Left cardiac atrium (tissue), 4 donors: Measurements from ENCODE around the gene OR4D1. TPM values are rescaled to one million over a fixed set of nuclear protein-coding genes. Genes with fewer than 3 reads are reported as not detected.
"Not testable (repeated sequence)": the region's sequence is repeated elsewhere in the genome, so short reads cannot be mapped to it uniquely, and the experiment has no call there.

Experiments
- ATAC-seq, 2 donors: fragments of 200-7000 bp; cut with Tn5 transposase; one replicate each; pipeline ENCODE4 v1.9.1; 2020; ENCODE audit warnings: mild to moderate bottlenecking in 2 of 2, moderate library complexity in 2 of 2
- DNase-seq: peaks from one replicate; pipeline ENCODE4 v3.0.0-alpha.2; 2020
- intact Hi-C, 2 donors: fragments of 100-400 bp; cut with DNase I; formaldehyde crosslinking; loops; one replicate each; pipeline versions ENCODE4 v1.14.1 to v1.15.1; 2022 to 2023
- long read RNA-seq: library from polyadenylated mRNA; unstranded; transcript quantifications from one replicate; pipeline ENCODE4 v2.0.0, GENCODE V29; 2021
- total RNA-seq, 2 donors: library from RNA; stranded (reverse); fragmentation: NEBNext Ultra II Directional; extraction: Animal tissue kit (Norgen Biotek cat#: 25700); gene quantifications; one replicate each; pipeline ENCODE4 v1.2.1, GENCODE V29; 2021
- donor health status: DM: no; HTN: yes; CAD: no.
- donor health status: DM: no; HTN: yes; CAD: no; lungs with severe emphysema.
- donor health status: DM: yes; HTN: yes; CAD: no.
- donor health status: Dilated cardiomyopathy.

OR4D1 gene
- total RNA-seq: not detected
- long read RNA-seq: 0 reads

DNA sequence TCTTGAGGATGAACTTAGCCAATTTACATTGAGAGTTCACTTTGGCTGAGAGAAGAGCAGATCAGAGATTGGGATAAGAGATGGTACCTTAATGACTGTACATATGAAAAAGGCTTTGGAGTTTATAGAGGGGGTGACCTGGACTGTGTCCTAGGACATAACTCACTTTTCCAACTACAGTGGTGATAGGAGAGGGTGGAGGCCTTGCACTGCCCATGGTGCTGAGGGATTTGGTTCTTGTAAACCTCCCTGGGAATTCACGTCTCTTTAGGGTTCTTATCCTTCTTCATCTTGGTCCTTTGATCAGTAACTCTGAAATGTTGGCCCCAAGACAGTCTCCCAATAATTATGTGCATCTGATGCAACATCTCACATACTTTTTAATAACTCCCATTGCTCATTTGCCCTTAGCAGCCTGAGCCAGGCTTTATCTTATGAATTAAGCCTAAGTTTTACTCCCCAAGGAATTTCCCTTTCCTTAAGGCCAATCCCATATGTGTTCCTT, at the start of gene OR4D1:
Gene OR4D1 (plus strand): TSS at position 455 of the 505 bp plus-strand sequence. CDS start 6,770 bp downstream, outside the sequence.
- ATAC-seq (no peak), DNase-seq (no peak)
- intact Hi-C loops: no loop called here

DNA sequence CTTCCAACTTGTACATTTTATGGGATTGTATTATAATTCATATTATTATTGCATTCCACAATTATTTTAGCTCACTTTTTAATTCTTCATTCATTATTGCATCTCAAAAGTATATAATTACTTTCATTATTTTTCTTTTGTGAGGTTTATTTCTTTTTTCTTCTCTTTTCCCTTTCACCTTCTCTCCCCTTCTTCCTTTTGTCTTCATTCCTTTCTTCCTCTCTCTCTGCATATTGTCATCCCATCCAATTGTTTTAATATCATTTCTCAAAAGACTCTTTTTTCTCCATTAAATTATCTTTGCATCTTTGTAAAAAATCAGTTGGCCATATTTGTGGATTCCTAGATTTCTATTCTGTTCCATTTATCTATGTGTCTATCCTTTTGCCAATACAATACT, 47.7 kb upstream of the OR4D1 start:
- ATAC-seq (no peak), DNase-seq (no peak)
- intact Hi-C loops: no loop called here

DNA sequence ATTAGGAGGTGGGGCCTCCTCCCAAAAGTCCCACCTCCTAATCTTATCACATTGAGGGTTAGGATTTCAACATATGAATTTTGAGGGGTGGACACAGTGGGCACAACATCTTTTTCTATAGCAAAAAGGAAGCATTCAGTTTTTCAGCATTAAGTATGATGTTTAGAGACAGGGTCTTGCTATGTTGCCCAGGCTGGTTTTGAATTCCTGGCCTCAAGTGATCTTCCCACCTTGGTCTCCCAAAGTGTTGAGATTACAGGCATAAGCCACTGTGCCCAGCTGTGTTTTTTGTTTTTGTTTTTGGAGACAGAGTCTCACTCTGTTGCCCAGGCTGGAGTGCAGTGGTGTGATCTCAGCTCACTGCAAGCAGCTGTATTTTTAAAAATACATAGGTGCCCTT, 46.3 kb upstream of the OR4D1 start:
- ATAC-seq, intact Hi-C loops, DNase-seq: not testable (repeated sequence)

DNA sequence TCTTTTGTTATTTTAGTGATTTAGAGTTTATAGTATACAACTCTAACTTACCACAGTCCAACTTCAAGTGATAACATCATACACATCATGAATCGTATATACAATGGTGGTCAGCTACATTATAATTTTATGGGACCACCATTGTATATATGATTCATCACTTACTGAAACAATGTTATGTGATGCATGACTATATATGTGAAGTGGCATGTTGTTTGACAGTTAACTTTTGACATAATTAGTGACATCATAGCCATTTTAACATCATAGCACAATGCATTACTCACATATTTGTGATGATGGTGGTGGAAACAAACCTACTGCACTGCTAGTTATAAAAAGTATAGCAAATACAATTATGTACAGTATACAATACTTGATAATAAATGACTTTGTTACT, 43.1 kb upstream of the OR4D1 start:
- no peak for ATAC-seq
- DNase-seq: no peak
- intact Hi-C loops: no loop called here

DNA sequence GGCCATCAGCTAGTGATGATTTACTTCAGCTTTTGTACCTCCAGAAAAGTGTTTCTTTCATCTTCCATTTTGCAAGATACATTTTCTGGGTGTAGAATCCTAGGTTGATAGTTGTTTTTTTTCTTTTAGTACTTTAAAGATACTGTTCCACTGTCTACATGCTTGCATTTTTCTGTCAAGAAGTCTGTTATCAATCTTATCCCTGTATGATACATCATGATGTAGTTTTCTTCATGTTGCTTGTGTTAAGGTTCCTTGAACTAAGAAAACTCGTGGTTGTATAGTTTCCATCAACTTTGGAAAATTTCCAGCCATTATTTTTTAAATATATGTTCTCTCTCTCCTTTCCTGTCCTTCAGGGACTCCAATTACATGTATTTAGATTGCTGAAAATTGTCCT, 40.9 kb upstream of the OR4D1 start:
- no peak for ATAC-seq
- no peak for DNase-seq
- intact Hi-C loops: no loop called here

DNA sequence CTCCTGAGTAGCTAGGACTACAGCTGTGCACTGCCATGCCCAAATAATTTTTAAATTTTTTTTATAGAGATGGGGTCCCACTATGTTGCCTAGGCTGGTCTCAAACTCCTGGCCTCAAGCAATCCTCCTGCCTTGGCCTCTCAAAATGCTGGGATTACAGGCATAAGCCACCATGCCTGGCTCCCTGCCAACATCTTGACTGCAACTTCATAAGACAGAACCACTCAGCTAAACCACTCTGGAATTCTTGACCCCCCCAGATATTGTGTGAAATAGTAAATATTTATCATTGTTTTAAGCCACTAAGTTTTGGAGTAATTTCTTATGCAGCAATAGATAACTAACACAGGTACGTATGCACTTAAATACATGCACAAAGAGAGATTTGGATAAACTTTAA, 39.0 kb upstream of the OR4D1 start:
- no peak for ATAC-seq
- intact Hi-C loops: no loop called here
- DNase-seq: no peak

DNA sequence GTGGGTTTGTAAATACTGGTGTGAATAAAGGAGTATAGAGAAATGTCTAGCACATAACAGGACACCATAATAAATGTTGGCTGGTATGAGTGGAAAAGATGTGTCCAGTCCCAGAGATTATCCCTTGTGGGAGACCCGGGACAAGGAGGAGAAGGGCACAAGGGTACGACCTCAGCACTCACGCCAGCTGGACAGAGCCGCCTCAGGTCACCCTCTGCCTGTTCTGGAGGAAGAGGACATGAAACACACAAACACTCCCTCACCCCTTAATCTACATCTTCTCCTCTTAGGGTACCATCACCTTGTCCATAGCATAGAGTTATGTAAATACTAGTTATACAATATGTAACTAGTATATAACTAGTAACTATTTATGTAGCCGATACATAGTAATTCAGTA, 38.2 kb upstream of the OR4D1 start:
- intact Hi-C loops: loop anchor here (5.0 to 10.0 kb wide), 4 partner anchors 103 to 985 kb away; partner anchors contain the start of gene SRSF1 (in 2 of the 2)
- ATAC-seq (no peak), DNase-seq (no peak)

DNA sequence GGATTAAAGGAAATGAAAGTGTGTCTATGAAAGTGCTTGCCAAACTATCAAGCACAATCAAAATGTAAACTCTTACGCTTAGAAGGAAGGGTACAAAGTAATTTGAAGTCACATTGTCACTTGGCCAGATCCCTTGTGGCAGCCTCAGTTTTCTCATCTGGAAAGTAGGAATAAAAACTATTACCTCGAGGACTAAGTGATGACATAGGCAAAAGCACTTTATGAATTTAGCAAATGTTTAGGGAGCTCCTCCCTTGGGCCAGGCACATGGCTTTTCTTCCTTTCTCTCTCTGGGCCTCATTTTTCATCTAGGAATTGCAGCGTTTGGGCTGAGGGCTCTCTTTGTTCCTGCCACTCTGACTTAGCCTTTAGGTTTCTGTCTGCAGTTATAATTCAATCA, 36.5 kb upstream of the OR4D1 start:
- intact Hi-C loops: loop anchor here (5.0 to 10.0 kb wide), 4 partner anchors 104 to 987 kb away; partner anchors contain the start of gene SRSF1 (in 2 of the 2)
- no peak for ATAC-seq
- DNase-seq: no peak

DNA sequence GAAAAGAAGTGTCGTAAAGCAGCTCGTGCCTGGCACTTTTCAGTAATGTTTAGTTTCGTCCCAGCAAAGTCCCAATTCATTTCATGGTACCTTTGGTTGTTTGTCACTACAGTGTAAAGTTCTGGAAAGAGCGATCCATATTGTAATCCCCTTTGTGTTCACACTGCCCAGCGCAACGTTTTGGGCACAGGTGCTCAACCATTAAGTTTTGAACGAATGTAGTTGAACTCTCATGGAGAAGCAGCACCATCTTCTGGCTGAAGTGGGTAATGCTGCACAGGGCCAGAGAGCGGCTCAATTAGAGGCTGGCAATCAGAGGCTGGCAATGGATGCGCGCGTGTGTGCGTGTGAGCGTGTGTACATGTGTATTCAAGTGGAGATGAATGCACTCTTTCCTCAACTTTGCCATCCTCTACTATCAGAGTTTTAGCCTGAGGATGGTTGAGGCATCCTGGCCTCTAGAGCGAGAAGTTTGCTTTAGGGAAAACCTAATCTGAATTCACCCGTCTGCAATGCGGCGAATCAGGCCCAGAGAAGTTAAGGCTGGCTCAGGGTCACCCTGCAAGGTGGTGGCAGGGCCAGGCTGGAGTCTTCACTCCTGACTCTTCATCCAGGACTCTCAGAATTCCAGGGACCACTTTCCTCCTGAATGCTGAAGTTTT, 35.1 kb upstream of the OR4D1 start:
- DNase-seq: peak; percentile 79
- peak; percentile 78 to 87 for ATAC-seq
- intact Hi-C loops: loop anchor here (5.0 to 10.0 kb wide), 4 partner anchors 106 to 988 kb away; partner anchors contain the start of gene SRSF1 (in 2 of the 2)

DNA sequence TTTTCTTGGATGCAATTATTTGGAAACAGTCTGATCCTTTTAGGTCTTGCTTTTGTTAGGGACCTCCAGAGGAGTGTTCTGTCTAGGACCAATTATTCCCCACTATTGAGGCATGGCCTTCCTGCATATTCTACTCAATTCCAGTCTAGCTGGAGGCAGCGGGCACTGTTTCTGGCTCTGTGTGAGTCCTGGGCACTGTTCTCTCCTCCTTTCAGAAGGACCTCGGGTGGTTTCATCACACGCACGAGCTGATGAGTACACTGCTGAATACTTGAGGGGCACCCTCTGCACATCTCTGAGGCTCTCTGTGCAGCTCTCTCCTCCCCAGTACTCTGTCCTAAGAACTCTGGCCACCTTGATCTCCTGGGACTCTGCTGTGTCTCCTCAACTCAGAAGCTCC, 34.2 kb upstream of the OR4D1 start:
- ATAC-seq (no peak), DNase-seq (no peak)
- intact Hi-C loops: loop anchor here (5.0 to 10.0 kb wide), 4 partner anchors 107 to 989 kb away; partner anchors contain the start of gene SRSF1 (in 2 of the 2)

DNA sequence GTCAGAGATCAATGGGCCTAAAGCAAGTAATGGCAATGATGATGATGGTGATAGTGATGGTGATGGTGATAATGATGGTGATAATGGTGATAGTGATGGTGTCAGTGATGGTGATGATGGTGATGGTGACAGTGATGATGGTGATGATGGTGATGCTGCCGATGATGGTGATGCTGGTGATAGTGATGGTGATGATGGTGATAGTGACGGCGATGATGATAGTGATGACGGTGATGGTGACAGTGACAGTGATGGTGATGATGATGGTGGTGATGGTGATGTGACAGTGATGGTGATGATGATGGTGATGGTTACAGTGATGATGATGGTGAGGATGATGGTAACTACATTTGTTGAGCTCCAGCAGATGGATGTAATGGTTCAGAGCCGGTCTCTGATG, 30.8 kb upstream of the OR4D1 start:
- intact Hi-C loops: loop anchor here (10.0 kb wide), 2 partner anchors 113 to 993 kb away; partner anchors contain the start of gene SRSF1 (in 1 of the 2)
- no peak for ATAC-seq
- no peak for DNase-seq

DNA sequence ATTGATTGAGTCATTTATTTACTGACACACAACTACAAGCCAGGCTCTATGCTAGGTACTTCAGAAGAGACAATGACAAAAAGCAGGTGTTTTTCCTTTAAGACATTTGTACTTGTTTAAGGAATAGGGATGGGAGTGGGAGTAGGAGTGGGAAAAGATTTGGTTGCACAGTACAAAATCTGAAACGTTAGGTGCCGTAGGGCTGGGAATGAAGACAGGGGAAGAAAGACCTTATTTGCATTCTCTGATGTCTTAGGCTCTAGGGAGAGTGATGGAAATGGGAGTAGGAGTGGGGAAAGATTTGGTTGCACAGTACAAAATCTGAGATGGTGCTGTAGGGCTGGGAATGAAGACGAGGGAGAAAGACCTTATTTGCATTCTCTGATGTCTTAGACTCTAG, 28.7 kb upstream of the OR4D1 start:
- DNase-seq (no peak), ATAC-seq (no peak)
- intact Hi-C loops: loop anchor here (10.0 kb wide), 2 partner anchors 115 to 995 kb away; partner anchors contain the start of gene SRSF1 (in 1 of the 2)

DNA sequence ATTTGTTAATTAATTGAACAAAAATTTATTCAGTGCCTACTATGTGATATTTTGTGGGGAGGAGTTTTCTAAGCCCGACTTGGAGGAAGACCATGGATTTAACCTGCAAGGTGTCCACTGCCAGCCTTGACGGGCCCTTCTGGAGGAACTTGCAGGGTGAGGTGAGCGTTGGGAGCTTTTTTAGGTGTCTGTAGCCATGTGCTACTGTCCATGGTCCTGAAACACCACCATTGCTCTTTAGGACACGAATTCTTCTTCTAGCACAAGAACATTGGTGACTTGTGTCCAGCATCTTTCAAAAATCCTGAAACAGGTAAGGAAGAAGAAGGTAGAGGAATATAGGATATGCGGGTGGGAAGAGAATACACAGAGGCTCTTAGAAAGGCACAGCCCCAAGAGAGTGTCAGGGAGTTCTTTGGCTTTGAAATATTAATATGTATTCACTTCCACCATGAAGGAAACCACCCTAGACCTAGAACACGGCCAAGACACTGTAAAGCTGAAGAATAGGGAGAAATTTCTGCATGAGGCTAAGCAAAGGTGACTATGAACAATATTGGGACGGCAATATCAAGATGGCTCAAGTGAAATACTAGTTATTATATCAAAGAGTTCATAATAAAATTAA, 27.9 kb upstream of the OR4D1 start:
- peak in 1 of 2 donors; percentile 50 for ATAC-seq
- DNase-seq: peak; percentile 42
- intact Hi-C loops: no loop called here

DNA sequence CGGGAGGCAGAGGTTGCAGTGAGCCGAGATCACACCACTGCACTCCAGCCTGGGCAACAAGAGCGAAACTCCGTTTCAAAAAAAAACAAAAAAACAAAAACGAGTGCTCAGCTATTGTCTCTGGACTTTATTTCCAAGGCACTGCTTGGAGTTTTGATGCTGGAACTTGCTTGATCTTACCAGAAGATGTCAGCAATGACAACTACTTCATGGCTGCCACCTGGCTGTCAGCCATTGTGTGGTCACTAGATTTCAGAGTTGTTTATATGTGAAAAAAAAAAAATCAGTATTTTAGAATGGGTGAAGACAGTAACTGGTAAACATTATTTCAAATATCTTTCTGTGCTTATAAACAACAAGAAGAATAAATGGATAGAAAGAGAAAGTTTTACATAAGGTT, 26.3 kb upstream of the OR4D1 start:
- intact Hi-C loops: no loop called here
- ATAC-seq (no peak), DNase-seq (no peak)

DNA sequence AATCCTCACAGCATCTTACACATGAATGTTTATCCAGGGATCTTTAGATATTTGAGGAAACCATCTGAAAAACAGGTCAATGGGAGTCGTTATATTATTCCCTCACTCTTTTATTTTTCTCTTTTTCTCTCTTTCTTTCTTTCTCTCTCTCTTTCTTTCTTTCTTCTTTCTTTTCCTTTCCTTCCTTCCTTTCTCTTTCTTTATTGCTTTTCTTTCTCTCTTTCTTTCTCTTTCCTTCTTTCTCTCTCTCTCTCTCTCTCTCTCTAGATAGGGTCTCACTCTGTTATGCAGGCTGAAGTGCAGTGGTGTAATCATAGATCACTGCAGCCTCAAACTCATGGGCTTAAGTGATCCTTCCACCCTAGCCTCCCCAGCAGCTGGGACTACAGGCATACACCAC, 20.3 kb upstream of the OR4D1 start:
- ATAC-seq: no peak
- no peak for DNase-seq
- intact Hi-C loops: no loop called here

DNA sequence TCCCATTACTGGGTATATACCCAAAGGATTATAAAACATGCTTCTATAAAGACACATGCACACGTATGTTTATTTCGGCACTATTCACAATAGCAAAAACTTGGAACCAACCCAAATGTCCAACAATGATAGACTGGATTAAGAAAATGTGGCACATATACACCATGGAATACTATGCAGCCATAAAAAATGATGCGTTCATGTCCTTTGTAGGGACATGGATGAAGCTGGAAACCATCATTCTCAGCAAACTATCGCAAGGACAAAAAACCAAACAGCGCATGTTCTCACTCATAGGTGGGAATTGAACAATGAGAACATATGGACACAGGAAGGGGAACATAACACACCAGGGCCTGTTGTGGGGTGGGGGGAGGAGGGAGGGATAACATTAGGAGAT, 15.5 kb upstream of the OR4D1 start:
- intact Hi-C loops, ATAC-seq, DNase-seq: not testable (repeated sequence)

DNA sequence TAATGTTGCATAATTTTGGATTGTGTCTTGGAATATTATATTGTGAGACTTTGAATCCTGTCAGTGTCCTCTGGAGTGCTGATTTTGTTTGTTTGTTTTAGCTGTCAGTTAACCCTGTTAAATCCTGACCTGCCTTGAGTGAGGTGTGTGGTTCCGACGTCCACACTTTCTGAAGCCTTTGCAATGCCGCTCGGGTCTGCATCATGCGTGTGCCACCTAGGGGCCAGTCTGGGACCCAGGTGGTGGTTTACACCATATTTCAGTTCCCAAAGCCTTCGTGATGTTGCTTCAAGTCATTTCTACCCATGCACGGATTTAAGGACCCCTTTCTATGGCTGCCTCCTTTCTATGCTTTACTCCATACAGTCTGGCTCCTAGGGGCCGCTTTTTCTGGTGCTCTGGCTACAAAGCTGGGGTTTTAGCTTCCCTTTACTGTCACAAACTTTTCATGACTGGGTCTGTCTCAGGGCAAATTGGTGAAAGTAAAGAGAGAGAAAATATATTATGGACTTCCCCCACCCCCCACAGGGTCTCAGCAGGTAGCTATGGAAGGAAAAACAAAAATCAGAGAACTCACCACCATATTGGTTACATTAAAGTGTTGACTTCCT, 11.4 kb upstream of the OR4D1 start:
- intact Hi-C loops: no loop called here
- ATAC-seq (no peak), DNase-seq (no peak)

DNA sequence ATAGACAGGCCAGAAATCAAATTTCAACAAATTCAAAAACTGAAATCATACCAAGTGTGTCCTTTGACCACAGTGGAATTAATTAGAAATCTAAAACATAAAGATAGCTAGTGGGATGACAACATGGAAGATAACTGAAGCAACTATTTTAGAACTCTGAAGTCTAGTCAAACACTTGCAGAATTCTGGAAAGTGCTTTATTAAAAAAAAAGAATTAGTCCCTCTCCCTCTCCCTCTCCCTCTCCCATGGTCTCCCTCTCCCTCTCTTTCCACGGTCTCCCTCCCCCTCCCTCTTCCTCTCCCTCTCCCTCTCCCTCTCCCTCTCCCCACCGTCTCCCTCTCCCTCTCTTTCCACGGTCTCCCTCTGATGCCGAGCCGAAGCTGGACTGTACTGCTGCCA, 6.7 kb upstream of the OR4D1 start:
- intact Hi-C loops: no loop called here
- ATAC-seq (no peak), DNase-seq (no peak)

DNA sequence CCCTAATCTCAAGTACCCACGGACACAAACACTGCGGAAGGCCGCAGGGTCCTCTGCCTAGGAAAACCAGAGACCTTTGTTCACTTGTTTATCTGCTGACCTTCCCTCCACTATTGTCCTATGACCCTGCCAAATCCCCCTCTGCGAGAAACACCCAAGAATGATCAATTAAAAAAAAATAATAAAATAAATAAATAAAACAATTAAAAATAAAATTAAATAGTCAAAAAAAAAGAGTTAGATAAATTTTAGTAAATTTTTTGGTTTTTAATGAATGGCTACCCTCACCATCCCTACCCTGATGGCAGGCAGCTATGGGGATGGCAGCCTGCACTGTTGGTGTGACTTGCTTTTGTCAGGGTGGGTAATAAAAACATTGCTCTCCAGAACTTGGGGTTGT, 4.8 kb upstream of the OR4D1 start:
- intact Hi-C loops, ATAC-seq, DNase-seq: not testable (repeated sequence)

DNA sequence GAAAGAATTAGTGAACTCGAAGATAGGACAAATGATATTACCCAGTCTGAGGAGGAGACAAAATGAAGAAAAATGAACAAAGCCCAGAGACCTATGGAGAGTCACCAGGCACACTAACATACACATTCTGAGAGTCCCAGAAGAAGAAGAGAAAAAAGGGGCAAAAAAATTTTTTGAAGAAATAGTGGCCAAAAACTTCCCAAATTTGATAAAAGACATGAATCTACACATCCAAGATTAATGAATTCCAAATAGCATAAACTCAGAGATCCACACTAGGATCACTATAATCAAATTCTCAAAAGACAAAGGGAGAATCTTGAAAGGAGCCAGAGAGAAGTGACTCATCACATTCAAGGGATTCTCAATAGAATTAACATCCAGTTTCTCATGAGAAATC, 3.4 kb upstream of the OR4D1 start:
- intact Hi-C loops: no loop called here
- ATAC-seq (no peak), DNase-seq (no peak)
